Measurements from ENCODE around the gene DIPK2A. TPM values are rescaled to one million over a fixed set of nuclear protein-coding genes. Genes with fewer than 3 reads are reported as not detected.

The DIPK2A gene
- polyA plus RNA-seq, 5 donors, result 31.9 to 43.7 (median 42.5) TPM

DNA sequence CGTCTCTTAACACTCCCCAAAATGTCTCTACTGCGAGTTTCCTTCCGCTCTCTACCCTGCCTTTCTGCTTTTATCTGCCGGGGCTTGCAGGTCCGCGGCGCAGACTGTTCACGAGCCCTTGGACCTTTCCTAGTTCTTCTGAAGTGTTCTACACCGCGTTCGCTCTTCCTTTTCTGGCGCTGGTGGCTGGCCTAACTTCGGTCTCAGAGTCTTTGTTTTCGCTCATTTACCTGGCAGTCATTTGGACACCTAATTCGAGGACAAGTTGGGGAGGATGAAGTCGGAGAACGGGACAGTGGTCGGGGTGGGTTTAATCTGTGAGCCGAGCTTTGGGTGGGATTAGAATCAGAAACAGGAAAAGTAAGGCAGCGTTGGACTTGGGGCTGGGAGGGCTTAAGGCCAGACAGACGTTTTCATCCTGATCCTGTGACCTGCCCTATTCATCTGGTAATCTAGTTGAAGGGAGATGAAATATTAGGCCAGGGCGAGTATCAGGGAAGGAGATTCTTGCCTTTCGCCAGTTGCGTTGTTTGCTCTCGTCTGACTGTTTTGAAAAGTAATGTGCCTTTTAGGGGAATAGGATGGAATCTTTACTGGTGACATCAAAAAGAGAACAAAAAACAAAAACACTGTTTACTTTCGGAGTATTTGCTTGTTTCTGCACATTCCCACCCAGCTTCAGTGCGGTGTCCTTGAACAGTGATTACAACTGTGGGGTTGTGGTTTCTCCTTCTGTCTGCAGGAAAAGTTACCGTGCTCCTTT is 1.8 kb downstream of the DIPK2A start:
- peak; percentile 78 to 80 for DNase-seq

DNA sequence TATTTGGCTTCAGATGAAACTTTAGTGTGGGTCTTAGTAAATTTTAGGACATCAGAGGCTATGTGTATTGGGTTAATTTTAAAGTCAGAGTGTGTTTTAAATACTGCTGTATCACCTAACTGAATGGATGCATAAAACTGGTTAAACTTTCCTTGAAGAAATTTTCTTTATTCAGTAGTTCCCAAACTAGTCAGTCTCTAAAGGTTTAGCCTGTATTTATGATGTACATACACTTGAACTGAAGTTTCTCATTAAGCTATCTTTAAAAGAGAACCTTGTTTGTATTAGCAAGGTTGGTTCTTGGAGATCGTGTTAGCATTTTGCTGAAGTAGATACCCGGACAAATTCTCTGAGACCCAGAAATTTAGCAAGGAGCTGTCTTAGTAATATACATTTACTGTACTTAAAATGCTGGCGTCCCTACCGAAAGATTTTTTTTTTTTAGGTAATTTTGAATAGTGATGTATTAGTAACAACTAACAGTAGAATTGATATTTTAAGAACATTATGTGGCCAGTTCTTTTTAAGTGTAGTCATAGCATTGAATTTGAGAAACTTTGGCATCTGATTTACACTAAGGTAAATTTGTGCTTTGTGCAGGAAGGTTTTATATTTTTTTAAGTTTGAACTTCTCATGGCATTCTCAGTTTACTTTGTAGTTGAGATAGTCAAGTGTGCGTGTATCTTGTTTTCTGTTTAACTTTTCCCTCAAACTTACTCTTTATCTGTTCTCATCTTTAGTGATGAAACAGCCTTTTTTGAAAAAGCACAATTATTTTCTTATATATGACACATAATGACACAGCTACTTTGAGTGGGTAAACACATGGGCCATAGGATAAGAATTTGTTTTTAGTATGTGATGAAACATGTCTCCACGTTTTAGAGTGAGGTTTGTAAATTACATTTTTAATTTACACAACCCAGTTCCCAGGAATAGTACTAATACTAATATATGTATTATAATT is 2.9 kb downstream of the DIPK2A start:
- DNase-seq, result no peak

DNA sequence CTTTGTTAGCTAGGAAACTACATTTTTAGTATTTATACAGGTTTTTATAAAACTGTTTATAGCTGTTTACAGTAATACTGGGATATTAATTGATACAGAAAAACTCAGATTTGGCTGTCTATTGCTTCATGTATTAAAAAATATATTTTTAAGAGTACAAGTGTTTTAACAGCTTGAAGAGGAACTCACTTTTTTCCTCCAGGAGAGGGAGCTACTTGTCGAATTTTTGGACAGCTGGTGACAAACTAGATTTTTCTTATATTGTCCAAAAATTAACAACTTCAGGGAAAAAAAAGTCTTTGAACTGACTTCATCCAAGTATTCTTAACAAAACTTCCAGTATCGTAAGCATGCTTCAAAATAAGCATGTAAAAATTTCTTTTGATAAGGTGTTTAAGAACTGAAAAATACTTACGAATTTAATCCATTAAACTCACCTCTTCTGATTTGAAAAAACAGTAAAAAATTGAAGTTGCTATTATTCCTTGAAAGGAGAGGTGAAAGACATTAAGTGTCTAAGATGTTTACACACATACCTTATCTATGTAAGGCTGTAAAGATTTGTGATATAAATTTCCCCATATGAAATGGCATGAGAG is 4.0 kb downstream of the DIPK2A start:
- no peak for DNase-seq

DNA sequence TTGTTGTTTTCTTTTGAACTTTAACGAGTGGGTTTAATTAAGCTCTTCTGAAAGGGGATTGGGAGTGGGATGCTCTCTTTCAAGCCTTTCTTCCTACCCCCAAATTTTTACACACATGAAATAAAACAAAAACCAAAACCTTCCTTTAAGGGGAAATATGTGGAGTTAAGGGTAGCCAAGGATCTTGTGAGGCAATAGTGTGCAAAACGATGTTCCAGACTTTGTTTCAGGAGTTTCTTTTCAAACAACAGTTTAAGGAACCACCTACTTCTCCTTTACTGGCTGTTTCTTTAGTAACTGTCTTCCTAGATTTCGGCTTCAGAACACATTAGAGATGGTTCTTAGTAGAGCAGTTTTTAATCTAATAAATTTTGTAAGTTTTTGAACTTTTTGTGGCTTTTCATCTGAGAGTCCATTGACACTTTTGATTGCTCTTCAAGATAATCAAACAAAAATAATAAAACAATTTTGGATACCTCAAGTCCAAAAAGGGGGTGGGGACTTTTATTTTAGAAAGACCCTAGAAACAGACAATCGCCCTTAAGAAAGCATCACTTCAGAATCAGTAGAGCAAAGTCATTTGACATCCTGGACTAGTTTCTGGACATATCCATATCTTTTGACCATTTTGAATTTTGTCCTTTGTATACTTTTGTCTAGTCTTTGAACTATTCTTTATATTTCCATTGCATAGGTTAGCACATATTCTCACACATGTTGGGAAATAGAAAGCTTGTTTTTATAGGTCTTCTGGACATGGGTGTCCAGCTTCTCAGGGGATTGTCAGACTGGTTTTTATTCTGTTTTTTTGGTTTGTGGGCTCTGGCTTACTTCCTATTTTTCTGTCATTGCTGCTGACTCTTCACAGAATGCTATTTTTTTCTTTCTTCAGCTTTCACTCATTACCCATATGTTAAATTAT is 6.0 kb downstream of the DIPK2A start:
- no peak for DNase-seq

DNA sequence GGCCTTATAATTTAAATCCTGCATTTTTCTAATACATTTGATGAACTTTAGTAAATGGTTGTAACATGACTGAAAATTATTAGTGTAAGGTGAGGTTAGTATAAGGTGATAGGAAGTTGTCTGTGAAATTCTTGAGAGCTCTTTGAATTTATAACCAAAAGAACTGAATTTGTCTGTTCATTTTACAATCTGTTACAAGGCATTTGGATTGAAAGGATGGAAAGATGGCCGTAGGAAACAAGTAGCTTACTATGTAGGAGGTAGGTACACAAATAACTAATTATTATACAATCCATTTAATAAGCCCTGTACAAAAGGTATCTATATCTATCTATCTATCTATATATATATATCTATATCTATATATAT is 6.6 kb downstream of the DIPK2A start:
- DNase-seq, result no peak

DNA sequence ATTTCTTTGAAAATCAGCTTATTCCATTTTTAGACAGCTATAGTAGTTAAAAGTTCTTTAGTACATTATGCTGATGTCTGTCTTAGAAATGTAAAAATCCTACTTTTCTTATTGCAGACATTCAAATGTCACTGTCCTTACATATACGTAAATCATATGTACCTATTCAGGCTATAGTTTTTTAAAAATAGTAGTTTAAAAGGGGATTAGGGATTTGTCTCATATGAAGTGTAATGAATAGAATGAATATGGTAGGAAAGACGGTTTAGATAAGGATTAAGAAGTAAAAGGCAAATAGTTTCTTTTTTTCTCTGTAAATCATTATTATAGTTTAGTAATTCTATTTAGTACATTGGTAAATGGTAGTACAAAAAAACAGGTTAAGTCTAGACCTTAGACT is 7.4 kb downstream of the DIPK2A start:
- DNase-seq, result no peak

DNA sequence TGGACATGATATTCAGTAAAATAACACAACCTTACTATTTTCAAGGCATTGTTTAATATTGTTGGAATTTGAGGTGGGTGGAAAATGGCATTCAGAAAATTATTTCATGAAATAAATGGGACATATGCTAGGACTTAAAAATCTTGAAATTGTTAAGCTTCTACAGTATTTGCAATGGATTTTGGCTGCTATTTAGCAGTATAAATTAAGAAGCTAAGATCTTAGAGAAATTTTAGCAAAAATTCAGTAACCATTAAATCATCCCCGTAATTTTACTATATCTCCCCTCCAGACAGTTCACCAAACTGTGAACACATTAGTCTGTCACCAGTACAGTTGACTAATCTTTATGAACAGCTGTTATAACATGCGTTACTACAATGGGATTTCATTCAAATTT is 8.2 kb downstream of the DIPK2A start:
- no peak for DNase-seq

DNA sequence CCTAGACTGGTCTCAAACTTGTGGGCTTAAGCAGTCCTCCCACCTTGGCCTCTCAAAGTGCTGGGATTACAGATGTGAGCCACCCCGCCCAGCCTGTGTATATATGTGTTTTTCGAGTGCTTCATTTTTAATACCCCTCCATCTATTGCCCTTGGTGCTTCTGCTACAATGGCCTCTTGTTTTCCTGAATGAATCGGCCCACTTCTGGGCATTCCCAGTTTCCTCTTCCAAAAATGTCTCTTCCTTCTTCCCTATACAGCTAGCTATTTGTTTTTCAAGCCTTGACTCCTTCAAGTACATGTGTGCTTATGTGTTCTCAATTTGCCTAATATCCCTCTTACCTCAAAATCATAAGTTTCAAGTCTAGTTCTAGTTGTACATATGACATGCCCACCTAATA is 16.7 kb downstream of the DIPK2A start:
- DNase-seq, result no peak

DNA sequence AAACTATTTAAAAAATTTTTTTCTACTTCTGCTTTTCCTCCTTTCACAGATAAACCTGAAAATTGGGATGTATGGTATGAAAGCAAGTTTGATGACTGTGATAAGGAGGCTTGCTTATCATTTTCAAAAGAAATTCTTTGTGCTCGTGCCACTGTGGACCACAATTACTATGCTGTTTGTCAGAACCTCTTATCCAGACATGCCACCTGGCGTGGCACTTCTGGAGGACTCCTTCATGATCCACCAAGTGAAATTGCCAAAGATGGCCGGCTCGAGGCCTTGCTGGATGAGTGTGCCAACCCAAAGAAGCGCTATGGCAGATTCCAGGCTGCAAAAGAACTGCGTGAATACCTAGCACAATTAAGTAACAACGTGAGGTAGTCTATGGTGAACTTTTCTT is 17.8 kb downstream of the DIPK2A start:
- no peak for DNase-seq

DNA sequence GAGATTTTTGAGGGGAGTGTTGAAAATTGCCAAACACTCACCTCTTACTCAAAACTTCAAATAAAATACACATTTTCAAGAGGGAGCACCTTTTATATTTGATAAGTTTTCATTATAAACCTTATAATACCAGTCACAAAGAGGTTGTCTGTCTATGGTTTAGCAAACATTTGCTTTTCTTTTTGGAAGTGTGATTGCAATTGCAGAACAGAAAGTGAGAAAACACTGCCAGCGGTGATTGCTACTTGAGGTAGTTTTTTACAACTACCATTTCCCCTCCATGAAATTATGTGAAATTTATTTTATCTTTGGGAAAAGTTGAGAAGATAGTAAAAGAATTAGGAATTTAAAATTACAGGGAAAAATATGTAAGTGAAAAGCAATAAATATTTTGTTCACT is 20.1 kb downstream of the DIPK2A start:
- DNase-seq, result no peak

DNA sequence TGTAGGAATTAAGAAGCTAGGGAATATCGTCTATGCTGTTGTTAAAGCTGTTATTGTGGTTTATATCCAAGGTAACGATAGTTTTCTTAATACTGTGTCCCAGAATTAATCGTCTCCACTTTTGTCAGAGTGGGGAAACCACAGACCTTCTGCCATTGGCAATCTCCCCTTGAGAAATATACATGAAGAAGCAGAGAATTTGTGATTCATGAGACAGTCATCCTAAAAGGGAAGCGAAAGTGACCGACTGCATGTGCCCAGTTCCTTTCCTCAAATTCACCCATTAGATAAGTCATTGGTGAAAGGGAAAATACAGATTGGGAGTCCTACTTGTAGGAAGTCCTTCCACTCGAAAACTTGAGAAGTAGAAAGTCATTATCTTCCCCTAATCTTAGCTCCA is 26.6 kb downstream of the DIPK2A start:
- DNase-seq, result no peak

DNA sequence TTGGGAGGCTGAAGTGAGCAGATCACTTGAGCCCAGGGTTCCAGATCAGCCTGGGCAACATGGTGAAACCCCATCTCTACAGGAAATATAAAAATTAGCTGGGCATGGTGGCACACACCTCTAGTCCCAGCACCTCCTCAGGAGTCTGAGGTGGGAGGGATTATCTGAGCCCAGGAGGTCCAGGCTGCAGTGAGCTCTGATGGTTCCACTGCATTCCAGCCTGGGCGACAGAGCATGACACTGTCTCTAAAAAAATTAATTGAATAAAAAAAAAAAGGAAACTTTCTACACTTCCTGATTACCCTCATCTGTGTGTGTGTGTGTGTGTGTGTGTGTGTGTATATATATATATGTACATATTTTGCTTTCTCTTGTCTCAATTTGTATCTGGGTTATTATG is 31.4 kb downstream of the DIPK2A start:
- no peak for DNase-seq

DNA sequence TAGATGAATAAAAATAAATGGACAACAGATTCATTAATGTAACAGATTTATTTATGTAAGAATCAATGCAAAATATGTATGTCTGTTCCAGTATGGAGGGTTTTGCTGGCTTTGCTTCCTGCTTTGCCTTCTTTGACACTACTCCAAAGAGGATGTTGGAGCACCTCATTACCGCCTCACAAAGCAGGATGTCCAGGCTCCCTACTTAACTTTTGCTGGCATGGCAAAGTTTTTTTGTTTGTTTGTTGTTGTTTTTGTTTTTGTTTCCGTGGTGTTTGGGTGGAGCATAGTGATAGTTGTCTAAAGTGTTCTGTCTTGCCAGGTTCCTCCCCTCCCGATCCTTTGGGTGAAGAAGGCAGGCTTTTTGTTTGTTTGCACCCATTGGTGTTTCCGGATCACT is 38.7 kb downstream of the DIPK2A start:
- no peak for DNase-seq

DNA sequence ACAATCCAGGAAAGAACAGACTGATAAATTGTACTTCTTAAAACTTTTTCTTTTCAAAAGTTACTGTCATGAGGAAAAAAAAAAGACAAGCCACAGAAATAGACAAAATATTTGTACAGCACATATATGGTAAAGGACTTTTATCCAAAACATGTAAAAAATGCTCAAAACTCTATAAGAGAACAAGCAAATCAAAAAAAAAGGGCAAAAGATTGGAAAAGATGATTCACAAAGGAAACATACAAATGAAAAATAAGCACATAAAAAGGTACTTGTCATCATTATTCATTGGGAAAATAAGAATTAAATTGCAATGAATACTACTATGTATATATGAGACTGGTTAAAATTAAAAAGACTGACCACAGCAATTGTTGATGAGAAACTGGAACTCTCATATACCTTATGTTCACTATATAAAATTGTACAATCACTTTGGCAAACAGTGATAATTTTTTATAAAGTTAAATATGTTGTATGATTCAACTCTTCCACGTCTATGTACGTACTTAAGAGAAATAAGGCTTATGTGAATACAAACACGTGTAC is 39.7 kb downstream of the DIPK2A start:
- no peak for DNase-seq

DNA sequence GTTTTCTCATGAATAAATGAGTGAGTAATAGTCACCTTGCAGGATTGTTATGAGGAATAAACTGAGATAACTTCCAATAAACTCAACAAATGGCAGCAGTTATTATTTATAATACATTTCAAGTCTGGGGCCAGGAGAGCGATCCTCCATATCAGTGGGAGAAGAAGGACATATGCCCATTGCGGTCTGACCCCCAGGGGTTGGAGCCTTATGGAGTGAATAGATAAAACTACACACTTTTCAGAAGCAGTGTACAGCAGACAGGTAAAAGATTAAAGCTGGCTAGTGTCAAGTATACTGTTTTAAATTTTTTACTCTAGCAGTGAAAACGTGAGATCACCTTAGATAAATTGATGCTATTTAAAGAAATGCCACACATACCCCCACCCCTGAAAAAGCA is 43.5 kb downstream of the DIPK2A start:
- no peak for DNase-seq

DNA sequence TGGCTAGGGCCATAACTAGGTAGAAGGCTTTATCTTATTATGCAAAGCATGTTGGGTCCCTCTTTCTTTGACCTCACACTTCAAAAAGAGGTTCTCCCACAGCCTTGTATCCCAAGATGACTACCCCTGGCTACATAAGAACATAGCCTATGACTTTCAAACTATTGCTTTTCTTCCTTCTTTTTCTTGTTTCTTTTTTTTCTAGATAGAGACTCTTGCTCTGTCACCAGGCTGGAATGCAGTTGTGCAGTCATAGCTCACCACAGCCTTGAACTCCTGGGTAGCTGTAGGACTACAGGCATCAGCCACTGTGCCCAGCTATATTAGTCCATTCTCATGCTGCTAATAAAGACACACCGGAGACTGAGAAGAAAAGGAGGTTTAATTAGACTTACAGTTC is 47.2 kb downstream of the DIPK2A start:
- no peak for DNase-seq

Other genes starting within 250 kb of the DIPK2A start
- 10 to 100 TPM; 11.7 to 20.9 (median 17.7) TPM for gene SLC9A9, start 123.4 kb upstream of the DIPK2A start, polyA plus RNA-seq (ENCODE audit: insufficient read depth in 1 of 5, insufficient read length in 5 of 5, low replicate concordance in 1 of 5)